ENCODE measurements around the gene UBE2Q2.

- TF ChIP-seq CTCF (conservative IDR thresholded peaks at IDR 0.05; ENCODE audit: low read depth, low read length) (no peak), EZH2 (IDR thresholded peaks at IDR 0.05; ENCODE audit: borderline replicate concordance, low read depth, low read length, poor library complexity, severe bottlenecking) (no peak)
Observed at GRCh38 chr15:75923756-75924155, 80.5 kb downstream of the UBE2Q2 start.

Data from A673 (cell line).